RWPE2 (cell line): ENCODE data around the gene SNX10.

Experiments
- ATAC-seq: fragments of 200-7000 bp; cut with Tn5 transposase; 3 replicates; pipeline ENCODE4 v1.9.1; 2021; ENCODE audit warnings: low read depth
- DNase-seq: peaks from one replicate; pipeline ENCODE4 v3.0.0-alpha.2; 2020; ENCODE audit warnings: low spot score
- H3K27ac ChIP-seq: fragments of 450-650 bp; 2 replicates; pipeline ENCODE4 v1.5.1; 2017; ENCODE audit warnings: mild to moderate bottlenecking; ENCODE audit not compliant: poor library complexity, severe bottlenecking
- H3K27me3 ChIP-seq: fragments of 250-450 bp; sonication (Bioruptor Pico); 2 replicates; pipeline ENCODE4 v1.5.1; 2021; ENCODE audit warnings: mild to moderate bottlenecking, moderate library complexity; ENCODE audit not compliant: insufficient read depth, poor library complexity, severe bottlenecking
- H3K36me3 ChIP-seq: fragments of 250-450 bp; sonication (Bioruptor Pico); 2 replicates; pipeline ENCODE4 v1.5.1; 2020; ENCODE audit warnings: low read depth, mild to moderate bottlenecking, moderate library complexity
- H3K4me1 ChIP-seq: fragments of 250-450 bp; sonication (Bioruptor Pico); 2 replicates; pipeline ENCODE4 v1.5.1; 2021; ENCODE audit warnings: mild to moderate bottlenecking, moderate library complexity; ENCODE audit not compliant: insufficient read depth, poor library complexity, severe bottlenecking
- H3K4me3 ChIP-seq: fragments of 250-450 bp; sonication (Bioruptor Pico); 2 replicates; pipeline ENCODE4 v1.5.1; 2021; ENCODE audit warnings: mild to moderate bottlenecking, moderate library complexity; ENCODE audit not compliant: severe bottlenecking
- H3K9me3 ChIP-seq: fragments of 250-450 bp; sonication (Bioruptor Pico); 2 replicates; pipeline ENCODE4 v1.5.1; 2021; ENCODE audit warnings: mild to moderate bottlenecking, moderate library complexity; ENCODE audit not compliant: severe bottlenecking
- TF ChIP-seq, protein P1 (sequence below): fragments of 450-650 bp; IDR thresholded peaks from one replicate; pipeline ENCODE4 v1.5.1; 2017; ENCODE audit warnings: mild to moderate bottlenecking, moderate library complexity; ENCODE audit not compliant: poor library complexity, severe bottlenecking

The SNX10 gene

GRCh38 chr7:26398756-26399509 is 107.3 kb downstream of the SNX10 start:
- Histone ChIP-seq H3K27me3 (no peaks in the 10 kb centered on the region), H3K27ac (no peak overlapping the region), H3K4me1 (no peaks in the 10 kb centered on the region), H3K36me3 (no peaks in the 10 kb centered on the region), H3K4me3 (peak overlapping the region; percentile 41), H3K9me3 (no peaks in the 10 kb centered on the region)
- TF ChIP-seq, protein P1, sequence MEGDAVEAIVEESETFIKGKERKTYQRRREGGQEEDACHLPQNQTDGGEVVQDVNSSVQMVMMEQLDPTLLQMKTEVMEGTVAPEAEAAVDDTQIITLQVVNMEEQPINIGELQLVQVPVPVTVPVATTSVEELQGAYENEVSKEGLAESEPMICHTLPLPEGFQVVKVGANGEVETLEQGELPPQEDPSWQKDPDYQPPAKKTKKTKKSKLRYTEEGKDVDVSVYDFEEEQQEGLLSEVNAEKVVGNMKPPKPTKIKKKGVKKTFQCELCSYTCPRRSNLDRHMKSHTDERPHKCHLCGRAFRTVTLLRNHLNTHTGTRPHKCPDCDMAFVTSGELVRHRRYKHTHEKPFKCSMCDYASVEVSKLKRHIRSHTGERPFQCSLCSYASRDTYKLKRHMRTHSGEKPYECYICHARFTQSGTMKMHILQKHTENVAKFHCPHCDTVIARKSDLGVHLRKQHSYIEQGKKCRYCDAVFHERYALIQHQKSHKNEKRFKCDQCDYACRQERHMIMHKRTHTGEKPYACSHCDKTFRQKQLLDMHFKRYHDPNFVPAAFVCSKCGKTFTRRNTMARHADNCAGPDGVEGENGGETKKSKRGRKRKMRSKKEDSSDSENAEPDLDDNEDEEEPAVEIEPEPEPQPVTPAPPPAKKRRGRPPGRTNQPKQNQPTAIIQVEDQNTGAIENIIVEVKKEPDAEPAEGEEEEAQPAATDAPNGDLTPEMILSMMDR = peak; percentile 21
- no peak for DNase-seq
- ATAC-seq = peak; percentile 58

DNA sequence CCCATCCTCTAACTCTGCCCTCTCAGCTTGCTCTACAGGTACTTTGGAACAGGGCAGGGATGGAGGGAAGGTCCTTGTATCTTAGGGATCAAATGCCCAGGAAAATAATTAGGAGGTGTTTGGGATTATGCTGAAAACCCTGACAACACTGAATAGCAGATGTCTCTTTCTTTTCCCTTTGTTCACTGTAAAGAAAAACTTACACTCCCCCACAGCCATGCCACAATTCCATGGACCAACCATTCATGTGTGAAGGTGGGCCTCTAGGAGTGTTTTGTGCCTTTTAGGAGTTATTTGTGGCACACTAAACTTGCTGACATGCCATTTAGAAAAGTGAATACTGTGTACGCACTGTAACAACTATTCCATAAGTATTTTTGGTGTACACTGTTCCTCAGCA is 108.1 kb downstream of the SNX10 start:
- Histone ChIP-seq H3K27me3 (no peaks in the 10 kb centered on the region), H3K4me3 (no peak overlapping the region), H3K27ac (no peak overlapping the region), H3K9me3 (no peaks in the 10 kb centered on the region), H3K4me1 (no peaks in the 10 kb centered on the region), H3K36me3 (no peaks in the 10 kb centered on the region)
- ATAC-seq = no peak
- TF ChIP-seq, protein P1 = no peak
- no peak for DNase-seq

DNA sequence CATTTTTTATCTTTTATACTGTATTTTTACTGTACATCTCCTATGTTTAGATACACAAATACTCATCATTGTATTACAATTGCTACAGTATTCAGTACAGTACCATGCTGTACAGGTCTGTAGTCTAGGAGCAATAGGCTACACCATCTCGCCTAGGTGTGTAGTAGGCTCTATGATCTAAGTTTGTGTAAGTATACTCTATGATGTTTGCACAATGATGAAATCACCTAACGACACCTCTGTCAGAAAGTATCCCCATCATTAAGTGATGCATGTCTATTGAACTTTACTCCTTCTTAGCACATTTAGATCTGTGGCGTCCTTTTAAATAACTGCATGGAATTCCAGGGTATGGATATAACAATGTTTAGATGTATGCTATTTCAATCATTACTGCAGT is 112.0 kb downstream of the SNX10 start:
- no peak for ATAC-seq
- TF ChIP-seq, protein P1 = no peak

GRCh38 chr7:26404189-26404996 is 112.7 kb downstream of the SNX10 start:
- no peaks in the 10 kb centered on the region for H3K27me3 ChIP-seq
- no peaks in the 10 kb centered on the region for H3K36me3 ChIP-seq
- ATAC-seq (no peak), DNase-seq (no peak)
- TF ChIP-seq, protein P1 = no peak
- H3K4me3 ChIP-seq = no peak overlapping the region
- H3K27ac ChIP-seq = no peak overlapping the region
- no peaks in the 10 kb centered on the region for H3K4me1 ChIP-seq
- H3K9me3 ChIP-seq = no peaks in the 10 kb centered on the region

More for the DNA sequence above, 112.0 kb downstream of the SNX10 start:
- H3K27me3 ChIP-seq = no peaks in the 10 kb centered on the region
- no peaks in the 10 kb centered on the region for H3K4me1 ChIP-seq
- H3K9me3 ChIP-seq = no peaks in the 10 kb centered on the region
- DNase-seq = no peak
- H3K4me3 ChIP-seq = no peak overlapping the region
- no peaks in the 10 kb centered on the region for H3K36me3 ChIP-seq
- no peak overlapping the region for H3K27ac ChIP-seq
